ENCODE data around the gene XYLT1.

The XYLT1 gene

GRCh38 chr16:17257426-17258023 lies 213.2 kb downstream of the XYLT1 start:
- no peaks in the 10 kb centered on the region for H3K27me3 ChIP-seq (ENCODE audit: control insufficient read depth in 1 of 2, insufficient read depth in 2 of 2, low read length in 2 of 2)
- peaks cover 0 to 9% of the 10 kb centered on the region in 2 donors for H3K36me3 ChIP-seq (ENCODE audit: control insufficient read depth in 2 of 2, insufficient read depth in 2 of 2, low read length in 2 of 2)
- no peak overlapping the region for H3K9ac ChIP-seq (ENCODE audit: low read length in 2 of 2)
- H3K27ac ChIP-seq (ENCODE audit: low read length) = no peak overlapping the region
- no peaks in the 10 kb centered on the region for H3K9me3 ChIP-seq (ENCODE audit: control insufficient read depth in 2 of 2, low read length in 2 of 2)
- peaks cover 3% of the 10 kb centered on the region for H3K4me1 ChIP-seq (ENCODE audit: control insufficient read depth, insufficient read depth, low read length)
- no peak overlapping the region for H3K4me3 ChIP-seq (ENCODE audit: low read length in 2 of 2)

DNA sequence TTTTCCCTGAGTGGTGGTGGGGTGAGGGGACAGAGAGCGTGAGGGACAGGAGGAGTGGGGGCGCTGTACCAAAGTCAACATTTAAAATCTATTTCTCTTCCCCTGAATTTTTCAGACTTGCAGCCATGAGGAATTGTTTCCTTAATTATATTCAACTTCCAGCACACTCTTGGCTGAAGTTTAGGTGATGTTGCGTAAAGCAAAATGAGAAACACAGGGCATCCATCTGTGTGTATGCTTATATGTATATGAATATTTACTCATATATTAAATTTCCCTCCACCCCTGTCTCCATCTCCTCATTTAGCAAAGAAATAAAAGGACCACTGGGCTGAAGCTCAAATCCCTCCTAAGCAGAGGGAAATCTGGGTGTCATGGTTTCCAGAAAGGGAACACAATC lies 218.1 kb downstream of the XYLT1 start:
- Histone ChIP-seq H3K4me3 (ENCODE audit: low read length in 2 of 2) (no peak overlapping the region), H3K36me3 (ENCODE audit: control insufficient read depth in 2 of 2, insufficient read depth in 2 of 2, low read length in 2 of 2) (peaks cover 0 to 2% of the 10 kb centered on the region in 2 donors), H3K4me1 (ENCODE audit: control insufficient read depth, insufficient read depth, low read length) (no peaks in the 10 kb centered on the region), H3K9me3 (ENCODE audit: control insufficient read depth in 2 of 2, low read length in 2 of 2) (no peaks in the 10 kb centered on the region), H3K27ac (ENCODE audit: low read length) (no peak overlapping the region), H3K27me3 (ENCODE audit: control insufficient read depth in 1 of 2, insufficient read depth in 2 of 2, low read length in 2 of 2) (no peaks in the 10 kb centered on the region), H3K9ac (ENCODE audit: low read length in 2 of 2) (no peak overlapping the region)

DNA sequence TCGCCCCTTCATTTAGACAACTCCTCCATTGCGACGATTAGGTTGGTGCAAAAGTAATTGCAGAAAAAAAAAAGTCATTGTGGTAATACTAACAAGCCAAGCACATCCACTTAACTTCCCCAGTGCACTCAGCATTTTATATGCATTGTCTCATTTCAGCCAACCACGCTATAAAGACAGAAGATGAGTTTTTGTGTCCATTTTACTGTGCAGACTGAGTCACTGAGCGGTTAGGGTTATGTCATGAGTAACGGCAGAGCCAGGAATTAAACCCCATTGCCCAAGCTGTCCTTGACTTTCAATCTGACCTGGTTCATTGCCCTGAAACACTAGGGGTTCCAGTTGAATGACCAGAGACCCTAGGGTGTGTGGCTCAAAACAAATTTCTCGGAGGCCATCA lies 218.7 kb downstream of the XYLT1 start:
- Histone ChIP-seq H3K27ac (ENCODE audit: low read length) (no peak overlapping the region), H3K9ac (ENCODE audit: low read length in 2 of 2) (no peak overlapping the region), H3K4me1 (ENCODE audit: control insufficient read depth, insufficient read depth, low read length) (no peaks in the 10 kb centered on the region), H3K27me3 (ENCODE audit: control insufficient read depth in 1 of 2, insufficient read depth in 2 of 2, low read length in 2 of 2) (no peaks in the 10 kb centered on the region), H3K36me3 (ENCODE audit: control insufficient read depth in 2 of 2, insufficient read depth in 2 of 2, low read length in 2 of 2) (no peaks in the 10 kb centered on the region), H3K9me3 (ENCODE audit: control insufficient read depth in 2 of 2, low read length in 2 of 2) (no peaks in the 10 kb centered on the region), H3K4me3 (ENCODE audit: low read length in 2 of 2) (no peak overlapping the region)

DNA sequence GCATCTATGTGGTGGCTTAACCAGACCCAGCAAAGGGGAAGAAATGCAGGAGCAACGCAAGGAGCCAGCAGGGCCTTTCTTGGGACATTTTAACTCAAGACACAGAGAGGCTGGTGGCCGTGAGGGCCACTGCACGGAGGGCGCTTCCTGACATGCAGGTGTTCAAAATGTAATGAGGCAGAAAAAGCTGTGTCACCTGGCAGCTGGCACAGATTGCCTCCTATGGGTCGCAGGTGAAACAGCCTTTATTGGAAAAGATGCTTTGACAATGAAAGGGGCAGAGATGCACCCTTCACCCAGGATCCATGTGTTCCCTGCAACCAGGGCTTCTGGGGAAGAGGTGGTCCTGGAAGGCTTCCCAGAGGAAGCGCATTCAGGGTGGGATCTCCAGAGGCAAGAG lies 219.3 kb downstream of the XYLT1 start:
- no peaks in the 10 kb centered on the region for H3K27me3 ChIP-seq (ENCODE audit: control insufficient read depth in 1 of 2, insufficient read depth in 2 of 2, low read length in 2 of 2)
- H3K9me3 ChIP-seq (ENCODE audit: control insufficient read depth in 2 of 2, low read length in 2 of 2) = no peaks in the 10 kb centered on the region
- no peaks in the 10 kb centered on the region for H3K36me3 ChIP-seq (ENCODE audit: control insufficient read depth in 2 of 2, insufficient read depth in 2 of 2, low read length in 2 of 2)
- H3K4me3 ChIP-seq (ENCODE audit: low read length in 2 of 2) = no peak overlapping the region
- no peak overlapping the region for H3K9ac ChIP-seq (ENCODE audit: low read length in 2 of 2)
- no peak overlapping the region for H3K27ac ChIP-seq (ENCODE audit: low read length)
- no peaks in the 10 kb centered on the region for H3K4me1 ChIP-seq (ENCODE audit: control insufficient read depth, insufficient read depth, low read length)

- no peaks in the 10 kb centered on the region for H3K27me3 ChIP-seq (ENCODE audit: control insufficient read depth in 1 of 2, insufficient read depth in 2 of 2, low read length in 2 of 2)
- H3K9ac ChIP-seq (ENCODE audit: low read length in 2 of 2) = no peak overlapping the region
- no peaks in the 10 kb centered on the region for H3K4me1 ChIP-seq (ENCODE audit: control insufficient read depth, insufficient read depth, low read length)
- H3K4me3 ChIP-seq (ENCODE audit: low read length in 2 of 2) = no peak overlapping the region
- H3K9me3 ChIP-seq (ENCODE audit: control insufficient read depth in 2 of 2, low read length in 2 of 2) = no peaks in the 10 kb centered on the region
- H3K27ac ChIP-seq (ENCODE audit: low read length) = no peak overlapping the region
- no peaks in the 10 kb centered on the region for H3K36me3 ChIP-seq (ENCODE audit: control insufficient read depth in 2 of 2, insufficient read depth in 2 of 2, low read length in 2 of 2)
Measured at GRCh38 chr16:17246974-17247732, 223.6 kb downstream of the XYLT1 start.

DNA sequence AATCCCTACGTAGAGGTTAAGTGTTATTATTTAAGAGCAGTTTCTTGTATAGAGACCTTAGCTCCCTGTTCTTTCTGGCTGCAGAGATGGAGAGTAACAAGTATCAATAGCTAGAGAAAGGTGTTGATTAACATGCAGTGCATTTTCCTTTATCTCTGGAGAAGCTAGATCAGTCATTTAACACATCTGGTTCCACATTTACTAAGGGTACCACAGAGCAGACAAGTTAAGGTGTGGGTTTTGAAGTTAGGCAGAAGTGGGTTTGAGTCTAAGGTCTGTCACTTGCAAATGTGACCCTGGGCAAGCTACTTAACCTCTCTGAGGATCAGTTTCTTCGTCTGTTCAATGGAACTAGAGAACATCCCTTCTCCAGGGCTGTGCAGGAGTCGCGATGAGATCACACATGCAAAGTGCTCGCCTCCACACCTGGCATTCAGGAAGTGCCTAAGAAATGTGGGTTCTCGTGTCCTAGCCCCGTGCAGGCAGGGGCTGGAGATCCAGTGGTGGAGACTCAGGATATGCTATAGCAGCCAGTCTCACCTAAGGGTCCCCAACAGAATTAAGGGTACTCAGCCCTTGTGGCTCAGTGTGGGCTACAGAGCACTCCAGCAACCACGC lies 224.4 kb downstream of the XYLT1 start:
- Histone ChIP-seq H3K36me3 (ENCODE audit: control insufficient read depth in 2 of 2, insufficient read depth in 2 of 2, low read length in 2 of 2) (no peaks in the 10 kb centered on the region), H3K4me1 (ENCODE audit: control insufficient read depth, insufficient read depth, low read length) (no peaks in the 10 kb centered on the region), H3K9me3 (ENCODE audit: control insufficient read depth in 2 of 2, low read length in 2 of 2) (no peaks in the 10 kb centered on the region), H3K27ac (ENCODE audit: low read length) (no peak overlapping the region), H3K4me3 (ENCODE audit: low read length in 2 of 2) (no peak overlapping the region), H3K9ac (ENCODE audit: low read length in 2 of 2) (no peak overlapping the region), H3K27me3 (ENCODE audit: control insufficient read depth in 1 of 2, insufficient read depth in 2 of 2, low read length in 2 of 2) (no peaks in the 10 kb centered on the region)

DNA sequence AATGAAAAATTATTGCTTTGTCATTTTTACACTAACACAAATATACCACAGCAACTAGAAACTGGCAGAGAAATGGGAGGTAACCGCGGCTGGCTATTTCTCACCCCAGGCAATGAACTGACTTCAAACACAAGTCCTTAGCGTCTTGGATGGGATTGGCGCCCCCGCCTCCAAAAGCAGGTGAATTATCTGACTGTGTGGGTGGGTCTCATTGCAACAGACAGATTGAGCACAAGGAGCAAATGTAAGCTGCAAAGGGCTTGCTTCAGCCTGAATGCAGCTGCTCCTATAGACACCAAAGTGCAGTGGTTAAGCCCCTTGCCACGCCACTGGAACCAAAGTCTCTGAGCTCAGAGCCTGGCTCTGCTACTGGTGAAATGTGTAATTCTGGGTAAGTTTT lies 225.0 kb downstream of the XYLT1 start:
- Histone ChIP-seq H3K36me3 (ENCODE audit: control insufficient read depth in 2 of 2, insufficient read depth in 2 of 2, low read length in 2 of 2) (no peaks in the 10 kb centered on the region), H3K4me3 (ENCODE audit: low read length in 2 of 2) (no peak overlapping the region), H3K9ac (ENCODE audit: low read length in 2 of 2) (no peak overlapping the region), H3K27me3 (ENCODE audit: control insufficient read depth in 1 of 2, insufficient read depth in 2 of 2, low read length in 2 of 2) (no peaks in the 10 kb centered on the region), H3K4me1 (ENCODE audit: control insufficient read depth, insufficient read depth, low read length) (no peaks in the 10 kb centered on the region), H3K9me3 (ENCODE audit: control insufficient read depth in 2 of 2, low read length in 2 of 2) (no peaks in the 10 kb centered on the region), H3K27ac (ENCODE audit: low read length) (no peak overlapping the region)

- Histone ChIP-seq H3K9ac (ENCODE audit: low read length in 2 of 2) (no peak overlapping the region), H3K4me1 (ENCODE audit: control insufficient read depth, insufficient read depth, low read length) (no peaks in the 10 kb centered on the region), H3K36me3 (ENCODE audit: control insufficient read depth in 2 of 2, insufficient read depth in 2 of 2, low read length in 2 of 2) (no peaks in the 10 kb centered on the region), H3K9me3 (ENCODE audit: control insufficient read depth in 2 of 2, low read length in 2 of 2) (no peaks in the 10 kb centered on the region), H3K27ac (ENCODE audit: low read length) (no peak overlapping the region), H3K27me3 (ENCODE audit: control insufficient read depth in 1 of 2, insufficient read depth in 2 of 2, low read length in 2 of 2) (no peaks in the 10 kb centered on the region), H3K4me3 (ENCODE audit: low read length in 2 of 2) (no peak overlapping the region)
Measured at GRCh38 chr16:17244872-17245551, 225.7 kb downstream of the XYLT1 start.

- Histone ChIP-seq H3K36me3 (ENCODE audit: control insufficient read depth in 2 of 2, insufficient read depth in 2 of 2, low read length in 2 of 2) (peaks cover 0 to 3% of the 10 kb centered on the region in 2 donors), H3K4me1 (ENCODE audit: control insufficient read depth, insufficient read depth, low read length) (peaks cover 4% of the 10 kb centered on the region), H3K27ac (ENCODE audit: low read length) (no peak overlapping the region), H3K9me3 (ENCODE audit: control insufficient read depth in 2 of 2, low read length in 2 of 2) (no peaks in the 10 kb centered on the region), H3K9ac (ENCODE audit: low read length in 2 of 2) (no peak overlapping the region), H3K4me3 (ENCODE audit: low read length in 2 of 2) (no peak overlapping the region), H3K27me3 (ENCODE audit: control insufficient read depth in 1 of 2, insufficient read depth in 2 of 2, low read length in 2 of 2) (no peaks in the 10 kb centered on the region)
Measured at GRCh38 chr16:17241264-17241835, 229.4 kb downstream of the XYLT1 start.

GRCh38 chr16:17238285-17239028 lies 232.3 kb downstream of the XYLT1 start:
- Histone ChIP-seq H3K4me3 (ENCODE audit: low read length in 2 of 2) (no peak overlapping the region), H3K9ac (ENCODE audit: low read length in 2 of 2) (no peak overlapping the region), H3K4me1 (ENCODE audit: control insufficient read depth, insufficient read depth, low read length) (peaks cover 4% of the 10 kb centered on the region), H3K27ac (ENCODE audit: low read length) (no peak overlapping the region), H3K9me3 (ENCODE audit: control insufficient read depth in 2 of 2, low read length in 2 of 2) (no peaks in the 10 kb centered on the region), H3K36me3 (ENCODE audit: control insufficient read depth in 2 of 2, insufficient read depth in 2 of 2, low read length in 2 of 2) (peaks cover 0 to 3% of the 10 kb centered on the region in 2 donors), H3K27me3 (ENCODE audit: control insufficient read depth in 1 of 2, insufficient read depth in 2 of 2, low read length in 2 of 2) (no peaks in the 10 kb centered on the region)

Measured in stomach smooth muscle (tissue), 2 donors.